ENCODE data around the gene PARP1.
"Not testable (repeated sequence)": the region's sequence is repeated elsewhere in the genome, so short reads cannot be mapped to it uniquely, and the experiment has no call there.

Gene PARP1

GRCh38 chr1:226349081-226349480 is 58.8 kb downstream of the PARP1 start:
- DNase-seq = no peak

GRCh38 chr1:226344441-226345259 is 63.2 kb downstream of the PARP1 start:
- no peak for DNase-seq

GRCh38 chr1:226342656-226343055 is 65.2 kb downstream of the PARP1 start:
- DNase-seq = no peak

GRCh38 chr1:226340111-226340510 is 67.8 kb downstream of the PARP1 start:
- not testable (repeated sequence) for DNase-seq

- no peak for DNase-seq
Observed at GRCh38 chr1:226337276-226337875, 70.5 kb downstream of the PARP1 start.

GRCh38 chr1:226335661-226336060 is 72.2 kb downstream of the PARP1 start:
- DNase-seq = no peak

GRCh38 chr1:226332947-226333346 is 74.9 kb downstream of the PARP1 start:
- no peak for DNase-seq

GRCh38 chr1:226329237-226329636 is 78.7 kb downstream of the PARP1 start:
- DNase-seq = no peak

- DNase-seq = no peak
Observed at GRCh38 chr1:226327761-226328162, 80.1 kb downstream of the PARP1 start.

- DNase-seq = no peak
Observed at GRCh38 chr1:226325178-226325577, 82.7 kb downstream of the PARP1 start.

- no peak for DNase-seq
Observed at GRCh38 chr1:226324479-226324878, 83.4 kb downstream of the PARP1 start.

- no peak for DNase-seq
Observed at GRCh38 chr1:226322986-226323385, 84.9 kb downstream of the PARP1 start.

- no peak for DNase-seq
Observed at GRCh38 chr1:226320930-226321329, 87.0 kb downstream of the PARP1 start.

- DNase-seq = no peak
Observed at GRCh38 chr1:226318471-226318870, 89.4 kb downstream of the PARP1 start.

GRCh38 chr1:226314055-226314454 is 93.8 kb downstream of the PARP1 start:
- no peak for DNase-seq

GRCh38 chr1:226312065-226312464 is 95.8 kb downstream of the PARP1 start:
- no peak for DNase-seq

GRCh38 chr1:226311376-226311775 is 96.5 kb downstream of the PARP1 start:
- DNase-seq = no peak
